PC-9 (cell line): ENCODE data around the gene MYH7.

Source experiments
- CTCF ChIP-seq: fragments of 200-600 bp; sonication (generic); conservative IDR thresholded peaks from 2 replicates; pipeline ENCODE4 v1.6.1; 2017; ENCODE audit warnings: mixed run types, antibody characterized with exemption, mild to moderate bottlenecking, moderate library complexity
- EZH2 ChIP-seq: fragments of 200-600 bp; sonication (generic); IDR thresholded peaks from 2 replicates; pipeline ENCODE4 v1.8.0; 2017; ENCODE audit warnings: antibody characterized with exemption, low read depth

- TF ChIP-seq CTCF (no peak), EZH2 (no peak)
These were observed 3.8 kb upstream of the MYH7 start for GRCh38 chr14:23439107-23439835.
